Myocyte (in vitro differentiated cells): ENCODE data around the gene ATL3. TPM values are rescaled to one million over a fixed set of nuclear protein-coding genes. Genes with fewer than 3 reads are reported as not detected.
A peak's percentile ranks its signal among the peaks of the same experiment; 100 is the strongest.
"Not testable (repeated sequence)": the region's sequence is repeated elsewhere in the genome, so short reads cannot be mapped to it uniquely, and the experiment has no call there.

Source experiments
- DNase-seq: peaks from one replicate; pipeline ENCODE4 v3.0.0-alpha.2; 2012; ENCODE audit warnings: low read depth
- total RNA-seq: library from RNA; depleted of rRNA; stranded (reverse); fragments of >200 nt; gene quantifications from 2 replicates; pipeline ENCODE4 v1.2.3, GENCODE V29; 2014

ATL3 gene
- total RNA-seq, 1 donor from 2014 or later, result 28.2 TPM

- DNase-seq, result no peak
Observed at GRCh38 chr11:63621071-63621470, 50.1 kb downstream of the ATL3 start.

GRCh38 chr11:63619967-63620366 is 51.2 kb downstream of the ATL3 start:
- no peak for DNase-seq

- DNase-seq, result not testable (repeated sequence)
Observed at GRCh38 chr11:63617686-63618085, 53.5 kb downstream of the ATL3 start.

- no peak for DNase-seq
Observed at GRCh38 chr11:63616953-63617352, 54.2 kb downstream of the ATL3 start.

GRCh38 chr11:63614136-63614671 is 57.0 kb downstream of the ATL3 start, which contains the start of gene PLAAT3:
Gene PLAAT3 (minus strand): TSS chr11:63614433. CDS start chr11:63614014, 419 bp downstream.
- DNase-seq, result peak; percentile 88

- peak; percentile 92 for DNase-seq
Observed at GRCh38 chr11:63613517-63614135, 57.5 kb downstream of the ATL3 start.

GRCh38 chr11:63612181-63612580 is 59.0 kb downstream of the ATL3 start:
- no peak for DNase-seq

GRCh38 chr11:63611395-63611747 is 59.8 kb downstream of the ATL3 start:
- no peak for DNase-seq

- DNase-seq, result peak; percentile 54
Observed at GRCh38 chr11:63610604-63611394, 60.4 kb downstream of the ATL3 start.

GRCh38 chr11:63609971-63610580 is 61.1 kb downstream of the ATL3 start:
- DNase-seq, result no peak

GRCh38 chr11:63609536-63609935 is 61.6 kb downstream of the ATL3 start:
- DNase-seq, result peak; percentile 81

GRCh38 chr11:63608353-63609345 is 62.5 kb downstream of the ATL3 start:
- DNase-seq, result peak; percentile 60

- DNase-seq, result no peak
Observed at GRCh38 chr11:63603180-63603518, 68.0 kb downstream of the ATL3 start.

- DNase-seq, result peak; percentile 72
Observed at GRCh38 chr11:63602290-63603179, 68.6 kb downstream of the ATL3 start.

- DNase-seq, result no peak
Observed at GRCh38 chr11:63599211-63600122, 71.7 kb downstream of the ATL3 start.

GRCh38 chr11:63598556-63598955 is 72.6 kb downstream of the ATL3 start:
- no peak for DNase-seq

GRCh38 chr11:63595296-63595695 is 75.9 kb downstream of the ATL3 start:
- DNase-seq, result no peak

- no peak for DNase-seq
Observed at GRCh38 chr11:63592975-63593395, 78.2 kb downstream of the ATL3 start.
